Liver (tissue), 9 donors: Measurements from ENCODE around the gene ATP6V0E1. TPM values are rescaled to one million over a fixed set of nuclear protein-coding genes. Genes with fewer than 3 reads are reported as not detected.
"Not testable (repeated sequence)": the region's sequence is repeated elsewhere in the genome, so short reads cannot be mapped to it uniquely, and the experiment has no call there.

Source experiments
- DNase-seq: peaks from one replicate; pipeline ENCODE4 v3.0.0-alpha.2; 2017; ENCODE audit warnings: low spot score
- H3K27ac ChIP-seq, 2 donors: one replicate each; pipeline ENCODE4 v1.7.0; 2013; ENCODE audit warnings: inconsistent platforms in 2 of 2, low read length in 2 of 2, control low read depth in 1 of 2, low read depth in 1 of 2, mild to moderate bottlenecking in 1 of 2
- H3K27me3 ChIP-seq, 4 donors: one replicate each; pipeline versions ENCODE4 v1.6.1 to v1.7.0; 2013; ENCODE audit warnings: low read length in 3 of 4, inconsistent platforms in 1 of 4, mild to moderate bottlenecking in 1 of 4, moderate library complexity in 1 of 4; ENCODE audit not compliant: control insufficient read depth in 4 of 4, insufficient read depth in 4 of 4
- H3K36me3 ChIP-seq, 4 donors: one replicate each; pipeline versions ENCODE4 v1.6.1 to v1.7.0; 2013; ENCODE audit warnings: low read length in 3 of 4, mild to moderate bottlenecking in 3 of 4, low read depth in 1 of 4, moderate library complexity in 1 of 4; ENCODE audit not compliant: control insufficient read depth in 4 of 4, insufficient read depth in 3 of 4
- H3K4me1 ChIP-seq, 4 donors: one replicate each; pipeline versions ENCODE4 v1.6.1 to v1.7.0; 2013; ENCODE audit warnings: low read length in 3 of 4, mild to moderate bottlenecking in 3 of 4, moderate library complexity in 1 of 4; ENCODE audit not compliant: control insufficient read depth in 4 of 4, insufficient read depth in 4 of 4
- H3K4me3 ChIP-seq, 3 donors: one replicate each; pipeline versions ENCODE4 v1.6.1 to v1.7.0; 2013; ENCODE audit warnings: low read length in 3 of 3, control low read depth in 1 of 3, low read depth in 1 of 3, mild to moderate bottlenecking in 1 of 3
- H3K9ac ChIP-seq, 2 donors: one replicate each; pipeline ENCODE4 v1.7.0; 2013; ENCODE audit warnings: low read length in 2 of 2, mild to moderate bottlenecking in 2 of 2, moderate library complexity in 2 of 2, control low read depth in 1 of 2, low read depth in 1 of 2
- H3K9me3 ChIP-seq, 4 donors: one replicate each; pipeline versions ENCODE4 v1.6.1 to v1.7.0; 2013; ENCODE audit warnings: low read length in 3 of 4; ENCODE audit not compliant: control insufficient read depth in 4 of 4
- CTCF ChIP-seq: fragments of 150-350 bp; IDR thresholded peaks from 2 replicates; pipeline ENCODE4 v1.5.1; 2017; ENCODE audit warnings: improper control_type of control experiment, low read depth, low read length; ENCODE audit not compliant: missing input control
- EGR1 ChIP-seq, 2 donors: IDR thresholded peaks; 2 replicates each; pipeline ENCODE4 v1.6.1; 2016 to 2018; ENCODE audit warnings: antibody characterized with exemption in 2 of 2, low read depth in 2 of 2
- FOXA2 ChIP-seq: IDR thresholded peaks from 2 replicates; pipeline ENCODE4 v1.6.1; 2016; ENCODE audit warnings: antibody characterized with exemption
- GABPA ChIP-seq, 2 donors: IDR thresholded peaks in 1 of 2; conservative IDR thresholded peaks in 1 of 2; 2 replicates each; pipeline ENCODE4 v1.6.1; 2016; ENCODE audit warnings: antibody characterized with exemption in 2 of 2, mild to moderate bottlenecking in 1 of 2, moderate library complexity in 1 of 2
- JUND ChIP-seq, 2 donors: IDR thresholded peaks; 2 replicates each; pipeline ENCODE4 v1.6.1; 2016; ENCODE audit warnings: antibody characterized with exemption in 2 of 2
- MAX ChIP-seq: IDR thresholded peaks from 2 replicates; pipeline ENCODE4 v1.6.1; 2016; ENCODE audit warnings: antibody characterized with exemption
- NR2F2 ChIP-seq: IDR thresholded peaks from 2 replicates; pipeline ENCODE4 v1.6.1; 2016; ENCODE audit warnings: antibody characterized with exemption
- RAD21 ChIP-seq, 2 donors: IDR thresholded peaks; 2 replicates each; pipeline ENCODE4 v1.6.1; 2016; ENCODE audit warnings: antibody characterized with exemption in 2 of 2, mild to moderate bottlenecking in 2 of 2
- REST ChIP-seq: IDR thresholded peaks from 2 replicates; pipeline ENCODE4 v1.6.1; 2016; ENCODE audit warnings: antibody characterized with exemption, mild to moderate bottlenecking
- RXRA ChIP-seq, 2 donors: IDR thresholded peaks; 2 replicates each; pipeline ENCODE4 v1.6.1; 2017 to 2018; ENCODE audit warnings: antibody characterized with exemption in 2 of 2, mild to moderate bottlenecking in 1 of 2
- SP1 ChIP-seq: IDR thresholded peaks from 2 replicates; pipeline ENCODE4 v1.6.1; 2018; ENCODE audit warnings: antibody characterized with exemption, mild to moderate bottlenecking
- TAF1 ChIP-seq: conservative IDR thresholded peaks from 2 replicates; pipeline ENCODE4 v1.6.1; 2016; ENCODE audit warnings: antibody characterized with exemption, mild to moderate bottlenecking
- ZBTB33 ChIP-seq: IDR thresholded peaks from 2 replicates; pipeline ENCODE4 v1.6.1; 2016; ENCODE audit warnings: antibody characterized with exemption
- WGBS: extraction: QIAGEN DNeasy Blood & Tissue Kit; methylation state at CpG from one replicate; pipeline ENCODE4 v1.1.7; 2013; 5-methylcytosine and 5-hydroxymethylcytosine counted together
- polyA plus RNA-seq, 2 donors: library from polyadenylated mRNA; stranded (reverse) in 1 of 2; unstranded in 1 of 2; fragments of 200-250 nt in 1 of 2; fragments of >200 nt in 1 of 2; fragmentation: Nextera tagmentation in 1 of 2; extraction: Ambion mirVana in 1 of 2; gene quantifications; one replicate each; pipeline versions ENCODE4 v1.2.1 to v1.2.3, GENCODE V29; 2013 to 2015
- total RNA-seq, 2 donors: library from RNA; depleted of rRNA; stranded (reverse); fragments of >200 nt; gene quantifications; one replicate each; pipeline ENCODE4 v1.2.3, GENCODE V29; 2014
- donor health status: healthy.
- donor health status: healthy.
- donor health status: healthy.
- donor health status: healthy.
- donor health status: healthy.

The ATP6V0E1 gene
- total and polyA plus RNA-seq, 4 donors: 56.6 to 396 (median 111) TPM

- Histone ChIP-seq H3K27ac (no peak overlapping the region), H3K4me1 (peaks cover 0 to 15% (median 5%) of the 10 kb centered on the region in 4 donors), H3K9ac (no peak overlapping the region), H3K9me3 (no peaks in the 10 kb centered on the region), H3K27me3 (no peaks in the 10 kb centered on the region), H3K4me3 (no peak overlapping the region), H3K36me3 (no peaks in the 10 kb centered on the region)
- 72% methylated on average over 4 of the region's 4 CpGs for WGBS
- TF ChIP-seq RAD21 (IDR thresholded peaks at IDR 0.05) (no peak), MAX (no peak), GABPA (IDR thresholded peaks at IDR 0.05 in 1 of 2, conservative IDR thresholded peaks at IDR 0.05 in 1 of 2) (no peak)
- no peak for DNase-seq
Measured at GRCh38 chr5:173028811-173029327, 45.3 kb downstream of the ATP6V0E1 start.

GRCh38 chr5:173029499-173029921 is 45.9 kb downstream of the ATP6V0E1 start:
- Histone ChIP-seq H3K27ac (no peak overlapping the region), H3K4me3 (no peak overlapping the region), H3K9ac (no peak overlapping the region), H3K27me3 (no peaks in the 10 kb centered on the region), H3K9me3 (no peaks in the 10 kb centered on the region), H3K36me3 (peaks cover 0 to 3% (median 1%) of the 10 kb centered on the region in 4 donors), H3K4me1 (peaks cover 0 to 15% (median 5%) of the 10 kb centered on the region in 4 donors)
- 48% methylated on average over 5 of the region's 5 CpGs for WGBS
- TF ChIP-seq RAD21 (IDR thresholded peaks at IDR 0.05) (no peak), RXRA (IDR thresholded peaks at IDR 0.05) (no peak), NR2F2 (peak; percentile 56), GABPA (IDR thresholded peaks at IDR 0.05 in 1 of 2, conservative IDR thresholded peaks at IDR 0.05 in 1 of 2) (no peak)
- no peak for DNase-seq

- peaks cover 0 to 15% (median 5%) of the 10 kb centered on the region in 4 donors for H3K4me1 ChIP-seq
- not testable (repeated sequence) for H3K27me3 ChIP-seq, H3K4me3 ChIP-seq, H3K9me3 ChIP-seq, H3K9ac ChIP-seq, H3K27ac ChIP-seq, H3K36me3 ChIP-seq, DNase-seq
- 99% methylated on average over 3 of the region's 3 CpGs for WGBS
Measured at GRCh38 chr5:173032096-173032495, 48.5 kb downstream of the ATP6V0E1 start.

- no peak overlapping the region for H3K4me3 ChIP-seq
- DNase-seq: no peak
- H3K9ac ChIP-seq: no peak overlapping the region
- H3K27ac ChIP-seq: no peak overlapping the region
- peaks cover 0 to 15% (median 5%) of the 10 kb centered on the region in 4 donors for H3K4me1 ChIP-seq
- H3K36me3 ChIP-seq: peaks cover 0 to 6% (median 3%) of the 10 kb centered on the region in 4 donors
- no peak for TF ChIP-seq FOXA2
- no peak for TF ChIP-seq CTCF
- TF ChIP-seq TAF1: no peak
- no peak for TF ChIP-seq REST
- no peak for TF ChIP-seq ZBTB33
- TF ChIP-seq EGR1 (IDR thresholded peaks at IDR 0.05; ENCODE audit: low read depth in 2 of 2): no peak
- TF ChIP-seq RXRA (IDR thresholded peaks at IDR 0.05): no peak
- TF ChIP-seq SP1: no peak
- no peak for TF ChIP-seq JUND (IDR thresholded peaks at IDR 0.05)
- WGBS: 96% methylated on average over 3 of the region's 3 CpGs
- no peaks in the 10 kb centered on the region for H3K27me3 ChIP-seq
- H3K9me3 ChIP-seq: no peaks in the 10 kb centered on the region
Measured at GRCh38 chr5:173032730-173033129, 49.2 kb downstream of the ATP6V0E1 start.
